SK-N-SH (cell line): ENCODE measurements around the gene C2orf92. TPM values are rescaled to one million over a fixed set of nuclear protein-coding genes. Genes with fewer than 3 reads are reported as not detected.

Experiments used
- CTCF ChIA-PET: fragments of 300-600, 350-600 bp; formaldehyde crosslinking; extraction: SDS; loops from one replicate; lab custom pipeline; 2021; lab: Yijun Ruan, JAX
- POLR2A ChIA-PET: fragments of 350-600 bp; sonication (Branson Sonifier 250); formaldehyde crosslinking; extraction: SDS; loops from one replicate; lab custom pipeline; 2020; ENCODE audit warnings: antibody characterized with exemption, inconsistent platforms; lab: Yijun Ruan, JAX
- DNase-seq: peaks from one replicate; pipeline ENCODE4 v3.0.0; 2012
- H2AFZ ChIP-seq: fragments of 200-600 bp; sonication (generic); 2 replicates; pipeline ENCODE4 v1.8.1; 2016; ENCODE audit warnings: antibody characterized with exemption, mild to moderate bottlenecking, low read depth
- H3F3A ChIP-seq: fragments of 200-600 bp; sonication (generic); replicated peaks from 2 replicates; pipeline ENCODE3; 2016; ENCODE audit warnings: antibody characterized with exemption, mild to moderate bottlenecking; ENCODE audit not compliant: insufficient read depth
- H3K27ac ChIP-seq, 2 experiments: fragments of 200-500 bp in 1 of 2; fragments of 200-600 bp in 1 of 2; sonication (Bioruptor generic) in 1 of 2; sonication (generic), shearing (Covaris generic) in 1 of 2; 2 replicates each; pipeline versions ENCODE4 v1.5.1 to v1.6.1; 2014 to 2016; ENCODE audit warnings: low read depth in 2 of 2, inconsistent platforms in 1 of 2, low read length in 1 of 2, mild to moderate bottlenecking in 1 of 2, mixed read lengths in 1 of 2
- H3K27me3 ChIP-seq: fragments of 200-600 bp; sonication (generic), shearing (Covaris generic); 2 replicates; pipeline ENCODE4 v1.6.1; 2016; ENCODE audit warnings: mixed run types; ENCODE audit not compliant: insufficient read depth
- H3K36me3 ChIP-seq, 2 experiments: fragments of 200-500 bp in 1 of 2; fragments of 200-600 bp in 1 of 2; sonication (Bioruptor generic) in 1 of 2; sonication (generic) in 1 of 2; replicated peaks in 1 of 2; 2 replicates each; pipeline versions ENCODE3 to v1.5.1; 2014 to 2016; ENCODE audit warnings: low read length in 1 of 2, mild to moderate bottlenecking in 1 of 2; ENCODE audit not compliant: insufficient read depth in 2 of 2, control insufficient read depth in 1 of 2
- H3K4me1 ChIP-seq, 2 experiments: fragments of 200-500 bp in 1 of 2; fragments of 200-600 bp in 1 of 2; sonication (Bioruptor generic) in 1 of 2; sonication (generic), shearing (Covaris generic) in 1 of 2; 2 replicates each; pipeline versions ENCODE4 v1.5.1 to v1.6.1; 2014 to 2016; ENCODE audit warnings: low read depth in 1 of 2, low read length in 1 of 2, mixed run types in 1 of 2; ENCODE audit not compliant: insufficient read depth in 2 of 2, control insufficient read depth in 1 of 2
- H3K4me2 ChIP-seq: fragments of 200-600 bp; sonication (generic), shearing (Covaris generic); 2 replicates; pipeline ENCODE4 v1.6.1; 2017; ENCODE audit warnings: mixed run types
- H3K4me3 ChIP-seq, 2 experiments: fragments of 200-500 bp in 1 of 2; fragments of 200-600 bp in 1 of 2; sonication (Bioruptor generic) in 1 of 2; sonication (generic), shearing (Covaris generic) in 1 of 2; 2 replicates each; pipeline versions ENCODE4 v1.5.1 to v1.8.1; 2014 to 2016; ENCODE audit warnings: low read depth in 2 of 2, inconsistent platforms in 1 of 2, low read length in 1 of 2, mild to moderate bottlenecking in 1 of 2, mixed read lengths in 1 of 2, moderate library complexity in 1 of 2
- H3K79me2 ChIP-seq: fragments of 200-600 bp; sonication (generic); 2 replicates; pipeline ENCODE4 v1.8.1; 2017; ENCODE audit warnings: mild to moderate bottlenecking; ENCODE audit not compliant: insufficient read depth
- H3K9ac ChIP-seq: fragments of 200-600 bp; sonication (generic); 2 replicates; pipeline ENCODE4 v1.6.1; 2017; ENCODE audit warnings: mixed run types
- H3K9me2 ChIP-seq: fragments of 200-600 bp; sonication (generic); 2 replicates; pipeline ENCODE4 v1.6.1; 2017; ENCODE audit warnings: mixed run types
- H3K9me3 ChIP-seq: fragments of 200-600 bp; sonication (generic); 2 replicates; pipeline ENCODE4 v1.6.1; 2017; ENCODE audit warnings: mixed run types, mild to moderate bottlenecking, moderate library complexity
- H4K20me1 ChIP-seq: fragments of 200-600 bp; sonication (generic); 2 replicates; pipeline ENCODE4 v1.6.1; 2017; ENCODE audit warnings: mild to moderate bottlenecking, mixed run types; ENCODE audit not compliant: insufficient read depth
- CHD2 ChIP-seq: fragments of 150-350 bp; IDR thresholded peaks from 2 replicates; pipeline ENCODE4 v1.6.1; 2018; ENCODE audit warnings: low read length; ENCODE audit not compliant: partially characterized antibody
- FOSL2 ChIP-seq: IDR thresholded peaks from 2 replicates; pipeline ENCODE4 v1.4.0; 2012; ENCODE audit warnings: low read depth, mild to moderate bottlenecking, moderate library complexity, borderline replicate concordance
- GATA2 ChIP-seq: sonication (generic); formaldehyde crosslinking; IDR thresholded peaks from 2 replicates; pipeline ENCODE4 v1.5.0; 2020; ENCODE audit warnings: mild to moderate bottlenecking, missing genetic modification reagents
- IRF3 ChIP-seq: fragments of 150-350 bp; IDR thresholded peaks from 2 replicates; pipeline ENCODE4 v1.6.1; 2016; ENCODE audit warnings: mild to moderate bottlenecking, low read depth, low read length
- JUND ChIP-seq: IDR thresholded peaks from 2 replicates; pipeline ENCODE4 v1.4.0; 2012
- MAX ChIP-seq: IDR thresholded peaks from 2 replicates; pipeline ENCODE4 v1.4.0; 2012; ENCODE audit warnings: low read depth
- MEF2A ChIP-seq: IDR thresholded peaks from 2 replicates; pipeline ENCODE4 v1.4.0; 2012; ENCODE audit warnings: low read depth, borderline replicate concordance
- MXI1 ChIP-seq: IDR thresholded peaks from 2 replicates; pipeline ENCODE4 v1.6.1; 2012; ENCODE audit warnings: mild to moderate bottlenecking, low read depth, low read length, improper control_type of control experiment
- NFIC ChIP-seq: IDR thresholded peaks from 2 replicates; pipeline ENCODE4 v1.4.0; 2012; ENCODE audit warnings: borderline replicate concordance
- NRF1 ChIP-seq: IDR thresholded peaks from 2 replicates; pipeline ENCODE4 v1.6.1; 2012; ENCODE audit warnings: low read depth, mild to moderate bottlenecking, low read length
- RCOR1 ChIP-seq: fragments of 150-350 bp; IDR thresholded peaks from 2 replicates; pipeline ENCODE4 v1.6.1; 2017; ENCODE audit warnings: antibody characterized with exemption, low read length
- SIN3A ChIP-seq: IDR thresholded peaks from 2 replicates; pipeline ENCODE4 v1.6.1; 2012; ENCODE audit warnings: low read depth, mild to moderate bottlenecking, low read length, moderate library complexity, borderline replicate concordance
- SMC3 ChIP-seq: IDR thresholded peaks from 2 replicates; pipeline ENCODE4 v1.6.1; 2012; ENCODE audit warnings: low read depth, low read length, improper control_type of control experiment
- TEAD4 ChIP-seq: IDR thresholded peaks from 2 replicates; pipeline ENCODE4 v1.4.0; 2012; ENCODE audit warnings: mild to moderate bottlenecking, borderline replicate concordance; ENCODE audit not compliant: insufficient read depth
- USF2 ChIP-seq: fragments of 150-350 bp; IDR thresholded peaks from 2 replicates; pipeline ENCODE4 v1.6.1; 2017; ENCODE audit warnings: antibody characterized with exemption, low read length, low read depth, borderline replicate concordance
- YY1 ChIP-seq: IDR thresholded peaks from 2 replicates; pipeline ENCODE4 v1.4.0; 2012; ENCODE audit warnings: low read depth, mild to moderate bottlenecking
- WGBS: methylation state at CpG from one replicate; pipeline ENCODE4 v1.1.6; 2017; ENCODE audit warnings: low lambda C conversion rate; 5-methylcytosine and 5-hydroxymethylcytosine counted together
- polyA plus RNA-seq, 3 experiments: library from polyadenylated mRNA; depleted of rRNA; stranded (reverse); fragments of >200 nt; gene quantifications; 2 replicates each; pipeline ENCODE4 v1.2.3, GENCODE V29; 2012
- TF ChIP-seq, protein P1 (sequence below): IDR thresholded peaks from 2 replicates; pipeline ENCODE4; 2012
- TF ChIP-seq, protein P2 (sequence below): IDR thresholded peaks from 2 replicates; pipeline ENCODE4 v1.4.0; 2012; ENCODE audit warnings: low read depth, borderline replicate concordance
- TF ChIP-seq, protein P3 (sequence below): IDR thresholded peaks from 2 replicates; pipeline ENCODE4 v1.4.0; 2012; ENCODE audit warnings: low read depth, borderline replicate concordance

C2orf92 gene
- polyA plus RNA-seq, 1 of the 3 experiments (the other 2 are of a cell fraction), result 3.1 TPM

GRCh38 chr2:97722227-97722626, 52.7 kb downstream of the C2orf92 start:
- no peak for DNase-seq
- Histone ChIP-seq H3K27me3 (no peaks in the 10 kb centered on the region), H3K4me3 (no peak overlapping the region), H3K36me3 (no peaks in the 10 kb centered on the region), H3K9me3 (no peaks in the 10 kb centered on the region), H3K4me2 (no peak overlapping the region), H2AFZ (no peak overlapping the region), H3K27ac (no peak overlapping the region), H3F3A (no peaks in the 10 kb centered on the region), H4K20me1 (no peaks in the 10 kb centered on the region), H3K79me2 (no peaks in the 10 kb centered on the region), H3K4me1 (no peaks in the 10 kb centered on the region; a peak in 1 of 4 replicates), H3K9me2 (no peaks in the 10 kb centered on the region), H3K9ac (no peak overlapping the region)
- WGBS, result 62% methylated on average over 5 of the region's 6 CpGs
- ChIA-PET CTCF (interaction anchor here (1.4 to 2.5 kb wide), 2 partner anchors 13 to 663 kb away, joined by 3 to 8 read pairs; no protein-coding TSS in a partner anchor), POLR2A (no interaction called here)
- TF ChIP-seq, protein P1, sequence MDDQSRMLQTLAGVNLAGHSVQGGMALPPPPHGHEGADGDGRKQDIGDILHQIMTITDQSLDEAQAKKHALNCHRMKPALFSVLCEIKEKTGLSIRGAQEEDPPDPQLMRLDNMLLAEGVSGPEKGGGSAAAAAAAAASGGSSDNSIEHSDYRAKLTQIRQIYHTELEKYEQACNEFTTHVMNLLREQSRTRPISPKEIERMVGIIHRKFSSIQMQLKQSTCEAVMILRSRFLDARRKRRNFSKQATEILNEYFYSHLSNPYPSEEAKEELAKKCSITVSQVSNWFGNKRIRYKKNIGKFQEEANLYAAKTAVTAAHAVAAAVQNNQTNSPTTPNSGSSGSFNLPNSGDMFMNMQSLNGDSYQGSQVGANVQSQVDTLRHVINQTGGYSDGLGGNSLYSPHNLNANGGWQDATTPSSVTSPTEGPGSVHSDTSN, result no peak
- TF ChIP-seq TEAD4 (no peak), NFIC (no peak), JUND (no peak), SMC3 (no peak), YY1 (no peak), NRF1 (no peak), SIN3A (no peak), MEF2A (no peak), GATA2 (no peak), CHD2 (no peak), MXI1 (no peak)
- TF ChIP-seq, protein P2, sequence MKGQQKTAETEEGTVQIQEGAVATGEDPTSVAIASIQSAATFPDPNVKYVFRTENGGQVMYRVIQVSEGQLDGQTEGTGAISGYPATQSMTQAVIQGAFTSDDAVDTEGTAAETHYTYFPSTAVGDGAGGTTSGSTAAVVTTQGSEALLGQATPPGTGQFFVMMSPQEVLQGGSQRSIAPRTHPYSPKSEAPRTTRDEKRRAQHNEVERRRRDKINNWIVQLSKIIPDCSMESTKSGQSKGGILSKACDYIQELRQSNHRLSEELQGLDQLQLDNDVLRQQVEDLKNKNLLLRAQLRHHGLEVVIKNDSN, result no peak

- no peak overlapping the region for H3K9ac ChIP-seq
- DNase-seq, result no peak
- no peaks in the 10 kb centered on the region for H3K27me3 ChIP-seq
- ChIA-PET POLR2A (no interaction called here), CTCF (interaction anchor here (0.9 to 2.5 kb wide), 3 partner anchors 14 to 83 kb away, joined by 3 to 8 read pairs (median 3); no protein-coding TSS in a partner anchor)
- no peak overlapping the region for H3K4me3 ChIP-seq
- H3K9me2 ChIP-seq, result no peaks in the 10 kb centered on the region
- H3K9me3 ChIP-seq, result no peaks in the 10 kb centered on the region
- no peak overlapping the region for H3K27ac ChIP-seq
- H4K20me1 ChIP-seq, result no peaks in the 10 kb centered on the region
- 74% methylated on average over 27 of the region's 37 CpGs for WGBS
- H2AFZ ChIP-seq, result no peak overlapping the region
- H3K4me1 ChIP-seq, result no peaks in the 10 kb centered on the region; a peak in 1 of 4 replicates
- no peak overlapping the region for H3K4me2 ChIP-seq
- no peaks in the 10 kb centered on the region for H3F3A ChIP-seq
- no peaks in the 10 kb centered on the region for H3K79me2 ChIP-seq
- no peaks in the 10 kb centered on the region for H3K36me3 ChIP-seq
- TF ChIP-seq RCOR1, result no peak
- no peak for TF ChIP-seq USF2
- no peak for TF ChIP-seq GATA2
- no peak for TF ChIP-seq MAX
- TF ChIP-seq, protein P3, sequence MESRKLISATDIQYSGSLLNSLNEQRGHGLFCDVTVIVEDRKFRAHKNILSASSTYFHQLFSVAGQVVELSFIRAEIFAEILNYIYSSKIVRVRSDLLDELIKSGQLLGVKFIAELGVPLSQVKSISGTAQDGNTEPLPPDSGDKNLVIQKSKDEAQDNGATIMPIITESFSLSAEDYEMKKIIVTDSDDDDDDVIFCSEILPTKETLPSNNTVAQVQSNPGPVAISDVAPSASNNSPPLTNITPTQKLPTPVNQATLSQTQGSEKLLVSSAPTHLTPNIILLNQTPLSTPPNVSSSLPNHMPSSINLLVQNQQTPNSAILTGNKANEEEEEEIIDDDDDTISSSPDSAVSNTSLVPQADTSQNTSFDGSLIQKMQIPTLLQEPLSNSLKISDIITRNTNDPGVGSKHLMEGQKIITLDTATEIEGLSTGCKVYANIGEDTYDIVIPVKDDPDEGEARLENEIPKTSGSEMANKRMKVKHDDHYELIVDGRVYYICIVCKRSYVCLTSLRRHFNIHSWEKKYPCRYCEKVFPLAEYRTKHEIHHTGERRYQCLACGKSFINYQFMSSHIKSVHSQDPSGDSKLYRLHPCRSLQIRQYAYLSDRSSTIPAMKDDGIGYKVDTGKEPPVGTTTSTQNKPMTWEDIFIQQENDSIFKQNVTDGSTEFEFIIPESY, result no peak
- no peak for TF ChIP-seq FOSL2
- TF ChIP-seq IRF3, result no peak
These were observed 53.9 kb downstream of the C2orf92 start for GRCh38 chr2:97723156-97724072.
